ENCODE measurements around the gene KIDINS220.
A peak's percentile ranks its signal among the peaks of the same experiment; 100 is the strongest.

Gene KIDINS220

GRCh38 chr2:8699839-8700238 lies 137.6 kb downstream of the KIDINS220 start:
- no peak for DNase-seq

- DNase-seq = no peak
Measured at GRCh38 chr2:8697190-8697589, 140.2 kb downstream of the KIDINS220 start.

GRCh38 chr2:8694737-8695136 lies 142.7 kb downstream of the KIDINS220 start:
- DNase-seq = no peak

- peak in 26 of 51 donors; percentile 6 to 63 (median 26) for DNase-seq
Measured at GRCh38 chr2:8693157-8693821, 144.1 kb downstream of the KIDINS220 start.

- no peak for DNase-seq
Measured at GRCh38 chr2:8692783-8693156, 144.6 kb downstream of the KIDINS220 start.

GRCh38 chr2:8691859-8692437 lies 145.5 kb downstream of the KIDINS220 start:
- DNase-seq = no peak

GRCh38 chr2:8685697-8686358 lies 151.6 kb downstream of the KIDINS220 start:
- peak in 45 of 51 donors; percentile 14 to 82 (median 56) for DNase-seq

GRCh38 chr2:8684878-8685696 lies 152.3 kb downstream of the KIDINS220 start:
- peak in 30 of 51 donors; percentile 7 to 72 (median 36) for DNase-seq

- DNase-seq = peak in 5 of 51 donors; percentile 5 to 44 (median 31)
Measured at GRCh38 chr2:8684540-8684877, 152.9 kb downstream of the KIDINS220 start.

GRCh38 chr2:8682719-8683667 lies 154.4 kb downstream of the KIDINS220 start:
- DNase-seq = peak in 13 of 51 donors; percentile 11 to 57 (median 25)

- DNase-seq = peak; percentile 73 to 100 (median 98)
Measured at GRCh38 chr2:8681786-8682692, 155.4 kb downstream of the KIDINS220 start, which contains the start of gene ID2. Gene ID2, plus strand, starts transcription at chr2:8682056. Its CDS starts 110 bp downstream, at chr2:8682166.

GRCh38 chr2:8680822-8681760 lies 156.3 kb downstream of the KIDINS220 start:
- peak in 23 of 51 donors; percentile 16 to 80 (median 46) for DNase-seq

GRCh38 chr2:8679827-8680731 lies 157.3 kb downstream of the KIDINS220 start:
- DNase-seq = peak in 20 of 51 donors; percentile 15 to 51 (median 25)

GRCh38 chr2:8679567-8679826 lies 157.9 kb downstream of the KIDINS220 start:
- peak in 1 of 51 donors; percentile 67 for DNase-seq
